GM12878 (cell line): ENCODE measurements around the gene PPP1R26. TPM values are rescaled to one million over a fixed set of nuclear protein-coding genes. Genes with fewer than 3 reads are reported as not detected.

Experiments used
- ATAC-seq: fragments of 200-7000 bp; cut with Tn5 transposase; 3 replicates; pipeline ENCODE4 v1.9.1; 2020; ENCODE audit warnings: mild to moderate bottlenecking, moderate library complexity
- BruUV-seq: library from RNA; stranded (reverse); fragments of 400-500 nt; replicated peaks from 2 replicates; lab custom pipeline; 2021; lab: Mats Ljungman, UMichigan
- CTCF ChIA-PET: fragments of 300-600 bp; sonication (Branson Sonifier 250); formaldehyde crosslinking; extraction: SDS; loops from one replicate; lab custom pipeline; 2021; ENCODE audit warnings: inconsistent platforms; lab: Yijun Ruan, JAX
- POLR2A ChIA-PET: fragments of 350-600 bp; formaldehyde crosslinking; extraction: SDS; loops from one replicate; lab custom pipeline; 2021; ENCODE audit warnings: inconsistent platforms; lab: Charles Lee
- RAD21 ChIA-PET: fragments of 300-600 bp; sonication (Branson Sonifier 250); formaldehyde crosslinking; loops from one replicate; lab custom pipeline; 2023; ENCODE audit warnings: antibody characterized with exemption; ENCODE audit not compliant: unreplicated experiment; lab: Charles Lee
- SMC1A ChIA-PET: fragments of 300-600 bp; sonication (Branson Sonifier 250); formaldehyde crosslinking; loops from one replicate; lab custom pipeline; 2023; ENCODE audit not compliant: unreplicated experiment, uncharacterized antibody; lab: Charles Lee
- DNase-seq: peaks from one replicate; pipeline ENCODE4 v3.0.0-alpha.2; 2011; ENCODE audit warnings: low read depth, low spot score
- FAIRE-seq: peaks from 3 replicates; lab custom pipeline; 2011; peaks lifted over from hg19 to GRCh38; lab: Jason Lieb, UNC
- H2AFZ ChIP-seq: 2 replicates; pipeline ENCODE4 v1.6.0; 2011; ENCODE audit warnings: low read depth, low read length, control low read depth; ENCODE audit not compliant: control insufficient read depth
- H3K27ac ChIP-seq: 2 replicates; pipeline ENCODE4 v1.5.1; 2011; ENCODE audit warnings: control low read depth; ENCODE audit not compliant: control insufficient read depth, insufficient read depth
- H3K27me3 ChIP-seq, 2 experiments: replicated peaks in 1 of 2; 2 replicates each; pipeline versions ENCODE4 v1.6.0 to v1.6.1; 2011; ENCODE audit warnings: low read length in 1 of 2; ENCODE audit not compliant: control insufficient read depth in 2 of 2, insufficient read depth in 2 of 2
- H3K36me3 ChIP-seq, 2 experiments: 2 replicates each; pipeline ENCODE4 v1.5.1; 2011; ENCODE audit warnings: low read length in 1 of 2; ENCODE audit not compliant: control insufficient read depth in 2 of 2, insufficient read depth in 2 of 2
- H3K4me1 ChIP-seq: 2 replicates; pipeline ENCODE4 v1.6.1; 2011; ENCODE audit warnings: mild to moderate bottlenecking, low read length, moderate library complexity, mixed read lengths; ENCODE audit not compliant: control insufficient read depth, insufficient read depth
- H3K4me2 ChIP-seq: 2 replicates; pipeline ENCODE4 v1.6.0; 2011; ENCODE audit warnings: control low read depth; ENCODE audit not compliant: control insufficient read depth, insufficient read depth
- H3K4me3 ChIP-seq: fragments of 200-600 bp; sonication (generic); 2 replicates; pipeline ENCODE4 v1.5.1; 2016
- H3K79me2 ChIP-seq: 2 replicates; pipeline ENCODE4 v1.6.0; 2011; ENCODE audit warnings: low read length; ENCODE audit not compliant: control insufficient read depth, insufficient read depth
- H3K9ac ChIP-seq: 2 replicates; pipeline ENCODE4 v1.8.0; 2011; ENCODE audit warnings: low read length, control low read depth, mixed read lengths; ENCODE audit not compliant: control insufficient read depth, insufficient read depth
- H3K9me3 ChIP-seq: replicated peaks from 3 replicates; pipeline ENCODE4 v1.5.1; 2011; ENCODE audit warnings: mild to moderate bottlenecking, low read length; ENCODE audit not compliant: control insufficient read depth, insufficient read depth
- H4K20me1 ChIP-seq: 2 replicates; pipeline ENCODE4 v1.6.0; 2011; ENCODE audit not compliant: control insufficient read depth, insufficient read depth
- BACH1 ChIP-seq: fragments of 450-650 bp; IDR thresholded peaks from 2 replicates; pipeline ENCODE4 v1.6.1; 2017; ENCODE audit warnings: mild to moderate bottlenecking, borderline replicate concordance
- EZH2 ChIP-seq: IDR thresholded peaks from 2 replicates; pipeline ENCODE4 v1.6.1; 2012; ENCODE audit warnings: low read depth, mild to moderate bottlenecking, control low read depth, inconsistent platforms, low read length, borderline replicate concordance; ENCODE audit not compliant: control insufficient read depth
- FOS ChIP-seq: IDR thresholded peaks from 3 replicates; pipeline ENCODE4 v1.6.1; 2011; ENCODE audit warnings: borderline replicate concordance; ENCODE audit not compliant: insufficient read length; ENCODE audit errors: extremely low read depth
- FOXK2 ChIP-seq: fragments of 450-650 bp; IDR thresholded peaks from 2 replicates; pipeline ENCODE4 v1.6.1; 2017; ENCODE audit warnings: mild to moderate bottlenecking, moderate library complexity
- HCFC1 ChIP-seq: fragments of 150-350 bp; IDR thresholded peaks from 2 replicates; pipeline ENCODE4 v1.6.1; 2014; ENCODE audit warnings: low read length
- IKZF2 ChIP-seq, 2 experiments: fragments of 450-650 bp; IDR thresholded peaks; 2 replicates each; pipeline ENCODE4 v1.6.1; 2017; ENCODE audit warnings: mild to moderate bottlenecking in 2 of 2, moderate library complexity in 2 of 2
- MEF2A ChIP-seq: IDR thresholded peaks from 2 replicates; pipeline ENCODE4 v1.6.1; 2011; ENCODE audit warnings: low read depth, mild to moderate bottlenecking, low read length, moderate library complexity; ENCODE audit not compliant: insufficient read depth
- NFYA ChIP-seq: IDR thresholded peaks from 2 replicates; pipeline ENCODE4 v1.6.1; 2011; ENCODE audit warnings: low read depth, mild to moderate bottlenecking, low read length, improper control_type of control experiment, borderline replicate concordance
- NRF1 ChIP-seq: conservative IDR thresholded peaks from 2 replicates; pipeline ENCODE4 v1.6.1; 2011; ENCODE audit warnings: mild to moderate bottlenecking, low read depth, low read length, improper control_type of control experiment
- POLR2AphosphoS2 ChIP-seq: IDR thresholded peaks from 2 replicates; pipeline ENCODE4 v1.6.1; 2011; ENCODE audit warnings: low read depth, mild to moderate bottlenecking, low read length, improper control_type of control experiment, moderate library complexity
- RFX5 ChIP-seq: IDR thresholded peaks from 2 replicates; pipeline ENCODE4 v1.6.1; 2011; ENCODE audit warnings: low read depth, low read length, improper control_type of control experiment
- SUZ12 ChIP-seq: fragments of 200-600 bp; sonication (generic); IDR thresholded peaks from one replicate; pipeline ENCODE4 v1.6.1; 2018; ENCODE audit warnings: antibody characterized with exemption, mild to moderate bottlenecking; ENCODE audit not compliant: unreplicated experiment
- ZNF384 ChIP-seq: IDR thresholded peaks from 2 replicates; pipeline ENCODE4 v1.6.1; 2012; ENCODE audit warnings: low read depth, mild to moderate bottlenecking, low read length, improper control_type of control experiment, borderline replicate concordance
- WGBS: methylation state at CpG from one replicate; pipeline ENCODE4 v1.1.6; 2016; ENCODE audit warnings: low lambda C conversion rate; ENCODE audit not compliant: insufficient replicate concordance, insufficient coverage; ENCODE audit errors: missing lambda C conversion rate; 5-methylcytosine and 5-hydroxymethylcytosine counted together
- in situ Hi-C: fragments of 300-500 bp; cut with MboI; formaldehyde crosslinking; loops from 9 replicates; pipeline ENCODE4 v1.14.3; 2018; ENCODE audit warnings: mixed read lengths
- intact Hi-C: fragments of 100-400 bp; cut with micrococcal nuclease; formaldehyde crosslinking; loops from one replicate; pipeline ENCODE4 v1.14.2; 2022; ENCODE audit not compliant: unreplicated experiment
- polyA plus RNA-seq, 11 experiments: library from polyadenylated mRNA; depleted of rRNA in 4 of 11; unstranded in 6 of 11; stranded (reverse) in 5 of 11; fragments of >200 nt; fragmentation: Nextera tagmentation in 4 of 11; fragmentation: Illumina TruSeq in 1 of 11; extraction: Ambion mirVana in 4 of 11; extraction: Trizol in 1 of 11; gene quantifications; 1 replicate in 1 of 11; 2 replicates in 10 of 11; pipeline versions ENCODE4 v1.2.1 to v1.2.3, GENCODE V29; 2011 to 2016; ENCODE audit warnings: inconsistent platforms in 2 of 11, missing spikeins in 2 of 11, low read depth in 1 of 11
- total RNA-seq, 4 experiments: library from RNA; depleted of rRNA in 3 of 4; stranded (reverse); fragments of >200 nt in 3 of 4; fragmentation: Illumina TruSeq in 1 of 4; extraction: Trizol in 1 of 4; gene quantifications; 2 replicates each; pipeline versions ENCODE4 v1.2.1 to v1.2.3, GENCODE V29; 2013 to 2021
- TF ChIP-seq, protein P1 (sequence below): fragments of 150-350 bp; IDR thresholded peaks from 2 replicates; pipeline ENCODE4 v1.6.1; 2014; ENCODE audit warnings: mild to moderate bottlenecking, low read depth, low read length
- TF ChIP-seq, protein P2 (sequence below): fragments of 450-650 bp; IDR thresholded peaks from 2 replicates; pipeline ENCODE4 v1.6.1; 2018; ENCODE audit warnings: borderline replicate concordance, mild to moderate bottlenecking; ENCODE audit not compliant: partially characterized antibody
- TF ChIP-seq, protein P3 (sequence below): IDR thresholded peaks from 2 replicates; pipeline ENCODE4 v1.6.1; 2011; ENCODE audit warnings: mild to moderate bottlenecking, low read depth, low read length, moderate library complexity; ENCODE audit not compliant: insufficient replicate concordance
- TF ChIP-seq, protein P4 (sequence below): fragments of 450-650 bp; IDR thresholded peaks from 2 replicates; pipeline ENCODE4 v1.6.1; 2016; ENCODE audit warnings: mild to moderate bottlenecking

Gene PPP1R26
- total and polyA plus RNA-seq, 10 of the 15 experiments (the other 5 are each of a cell fraction or from before 2014, with no cell fraction given) = 0.02 to 1.9 (median 0.18) TPM

DNA sequence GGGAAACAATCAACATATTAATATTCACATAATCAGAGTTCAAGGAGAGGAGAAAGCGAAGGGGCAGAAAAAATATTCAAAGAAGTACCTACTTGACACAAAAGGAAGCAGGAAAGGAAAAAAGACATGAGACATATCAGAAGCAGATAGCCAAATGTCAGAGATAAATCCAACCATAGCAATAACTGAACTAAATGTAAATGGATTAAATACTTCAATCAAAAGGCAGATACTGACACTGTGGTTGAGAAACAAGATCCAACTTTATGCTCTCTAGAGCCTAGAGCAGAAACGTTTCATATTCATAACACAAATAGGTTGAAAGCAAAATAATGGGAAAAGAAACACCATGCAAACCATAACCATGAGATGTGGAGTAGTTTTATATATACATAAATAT is 29.9 kb downstream of the PPP1R26 start:
- no peaks in the 10 kb centered on the region; a peak in 1 of 4 replicates for H3K27me3 ChIP-seq
- ChIA-PET SMC1A (no interaction called here), POLR2A (no interaction called here), RAD21 (no interaction called here), CTCF (no interaction called here)
- DNase-seq (no peak), FAIRE-seq (no peak), ATAC-seq (no peak)
- no peak overlapping the region for H3K27ac ChIP-seq
- no peak overlapping the region for H2AFZ ChIP-seq
- H3K9ac ChIP-seq = no peak overlapping the region
- H3K4me2 ChIP-seq = no peak overlapping the region
- no peak for TF ChIP-seq SUZ12
- TF ChIP-seq, protein P1, sequence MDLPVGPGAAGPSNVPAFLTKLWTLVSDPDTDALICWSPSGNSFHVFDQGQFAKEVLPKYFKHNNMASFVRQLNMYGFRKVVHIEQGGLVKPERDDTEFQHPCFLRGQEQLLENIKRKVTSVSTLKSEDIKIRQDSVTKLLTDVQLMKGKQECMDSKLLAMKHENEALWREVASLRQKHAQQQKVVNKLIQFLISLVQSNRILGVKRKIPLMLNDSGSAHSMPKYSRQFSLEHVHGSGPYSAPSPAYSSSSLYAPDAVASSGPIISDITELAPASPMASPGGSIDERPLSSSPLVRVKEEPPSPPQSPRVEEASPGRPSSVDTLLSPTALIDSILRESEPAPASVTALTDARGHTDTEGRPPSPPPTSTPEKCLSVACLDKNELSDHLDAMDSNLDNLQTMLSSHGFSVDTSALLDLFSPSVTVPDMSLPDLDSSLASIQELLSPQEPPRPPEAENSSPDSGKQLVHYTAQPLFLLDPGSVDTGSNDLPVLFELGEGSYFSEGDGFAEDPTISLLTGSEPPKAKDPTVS = no peak
- no peak for TF ChIP-seq HCFC1
- TF ChIP-seq MEF2A = no peak
- TF ChIP-seq IKZF2 (IDR thresholded peaks at IDR 0.05) = no peak
- TF ChIP-seq NRF1 = no peak
- TF ChIP-seq POLR2AphosphoS2 = no peak
- TF ChIP-seq, protein P2, sequence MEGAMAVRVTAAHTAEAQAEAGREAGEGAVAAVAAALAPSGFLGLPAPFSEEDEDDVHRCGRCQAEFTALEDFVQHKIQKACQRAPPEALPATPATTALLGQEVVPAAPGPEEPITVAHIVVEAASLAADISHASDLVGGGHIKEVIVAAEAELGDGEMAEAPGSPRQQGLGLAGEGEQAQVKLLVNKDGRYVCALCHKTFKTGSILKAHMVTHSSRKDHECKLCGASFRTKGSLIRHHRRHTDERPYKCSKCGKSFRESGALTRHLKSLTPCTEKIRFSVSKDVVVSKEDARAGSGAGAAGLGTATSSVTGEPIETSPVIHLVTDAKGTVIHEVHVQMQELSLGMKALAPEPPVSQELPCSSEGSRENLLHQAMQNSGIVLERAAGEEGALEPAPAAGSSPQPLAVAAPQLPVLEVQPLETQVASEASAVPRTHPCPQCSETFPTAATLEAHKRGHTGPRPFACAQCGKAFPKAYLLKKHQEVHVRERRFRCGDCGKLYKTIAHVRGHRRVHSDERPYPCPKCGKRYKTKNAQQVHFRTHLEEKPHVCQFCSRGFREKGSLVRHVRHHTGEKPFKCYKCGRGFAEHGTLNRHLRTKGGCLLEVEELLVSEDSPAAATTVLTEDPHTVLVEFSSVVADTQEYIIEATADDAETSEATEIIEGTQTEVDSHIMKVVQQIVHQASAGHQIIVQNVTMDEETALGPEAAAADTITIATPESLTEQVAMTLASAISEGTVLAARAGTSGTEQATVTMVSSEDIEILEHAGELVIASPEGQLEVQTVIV = no peak
- TF ChIP-seq BACH1 = no peak
- TF ChIP-seq, protein P3, sequence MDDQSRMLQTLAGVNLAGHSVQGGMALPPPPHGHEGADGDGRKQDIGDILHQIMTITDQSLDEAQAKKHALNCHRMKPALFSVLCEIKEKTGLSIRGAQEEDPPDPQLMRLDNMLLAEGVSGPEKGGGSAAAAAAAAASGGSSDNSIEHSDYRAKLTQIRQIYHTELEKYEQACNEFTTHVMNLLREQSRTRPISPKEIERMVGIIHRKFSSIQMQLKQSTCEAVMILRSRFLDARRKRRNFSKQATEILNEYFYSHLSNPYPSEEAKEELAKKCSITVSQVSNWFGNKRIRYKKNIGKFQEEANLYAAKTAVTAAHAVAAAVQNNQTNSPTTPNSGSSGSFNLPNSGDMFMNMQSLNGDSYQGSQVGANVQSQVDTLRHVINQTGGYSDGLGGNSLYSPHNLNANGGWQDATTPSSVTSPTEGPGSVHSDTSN = no peak
- no peak for TF ChIP-seq RFX5
- TF ChIP-seq FOS = no peak
- TF ChIP-seq NFYA = no peak
- TF ChIP-seq, protein P4, sequence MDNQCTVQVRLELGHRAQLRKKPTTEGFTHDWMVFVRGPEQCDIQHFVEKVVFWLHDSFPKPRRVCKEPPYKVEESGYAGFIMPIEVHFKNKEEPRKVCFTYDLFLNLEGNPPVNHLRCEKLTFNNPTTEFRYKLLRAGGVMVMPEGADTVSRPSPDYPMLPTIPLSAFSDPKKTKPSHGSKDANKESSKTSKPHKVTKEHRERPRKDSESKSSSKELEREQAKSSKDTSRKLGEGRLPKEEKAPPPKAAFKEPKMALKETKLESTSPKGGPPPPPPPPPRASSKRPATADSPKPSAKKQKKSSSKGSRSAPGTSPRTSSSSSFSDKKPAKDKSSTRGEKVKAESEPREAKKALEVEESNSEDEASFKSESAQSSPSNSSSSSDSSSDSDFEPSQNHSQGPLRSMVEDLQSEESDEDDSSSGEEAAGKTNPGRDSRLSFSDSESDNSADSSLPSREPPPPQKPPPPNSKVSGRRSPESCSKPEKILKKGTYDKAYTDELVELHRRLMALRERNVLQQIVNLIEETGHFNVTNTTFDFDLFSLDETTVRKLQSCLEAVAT = no peak
- no peak for TF ChIP-seq EZH2
- TF ChIP-seq ZNF384 = no peak
- no peak for TF ChIP-seq FOXK2
- in situ Hi-C loops = no loop called here
- WGBS = 42% methylated on average over 2 of the region's 2 CpGs
- BruUV-seq = no TSS peak
- intact Hi-C loops = no loop called here
- no peaks in the 10 kb centered on the region; the same call in 2 of the 3 replicates for H3K9me3 ChIP-seq
- no peaks in the 10 kb centered on the region for H3K4me1 ChIP-seq
- H3K4me3 ChIP-seq = no peak overlapping the region
- peaks cover 0 to 6% of the 10 kb centered on the region in 2 experiments; a peak in 3 of 4 replicates for H3K36me3 ChIP-seq
- H4K20me1 ChIP-seq = no peaks in the 10 kb centered on the region
- no peaks in the 10 kb centered on the region for H3K79me2 ChIP-seq
